ENCODE results near the gene P2RY13. TPM values are rescaled to one million over a fixed set of nuclear protein-coding genes. Genes with fewer than 3 reads are reported as not detected.

Gene P2RY13
- total RNA-seq, 1 donor from 2014 or later = not detected

GRCh38 chr3:151312972-151313371, 16.4 kb downstream of the P2RY13 start:
- no peaks in the 10 kb centered on the region for H3K4me1 Mint-ChIP-seq
- no peak for DNase-seq (ENCODE audit: low read depth, low spot score)
- H3K27ac Mint-ChIP-seq (ENCODE audit: unreplicated experiment) = no peak overlapping the region
- TF ChIP-seq, protein P1, sequence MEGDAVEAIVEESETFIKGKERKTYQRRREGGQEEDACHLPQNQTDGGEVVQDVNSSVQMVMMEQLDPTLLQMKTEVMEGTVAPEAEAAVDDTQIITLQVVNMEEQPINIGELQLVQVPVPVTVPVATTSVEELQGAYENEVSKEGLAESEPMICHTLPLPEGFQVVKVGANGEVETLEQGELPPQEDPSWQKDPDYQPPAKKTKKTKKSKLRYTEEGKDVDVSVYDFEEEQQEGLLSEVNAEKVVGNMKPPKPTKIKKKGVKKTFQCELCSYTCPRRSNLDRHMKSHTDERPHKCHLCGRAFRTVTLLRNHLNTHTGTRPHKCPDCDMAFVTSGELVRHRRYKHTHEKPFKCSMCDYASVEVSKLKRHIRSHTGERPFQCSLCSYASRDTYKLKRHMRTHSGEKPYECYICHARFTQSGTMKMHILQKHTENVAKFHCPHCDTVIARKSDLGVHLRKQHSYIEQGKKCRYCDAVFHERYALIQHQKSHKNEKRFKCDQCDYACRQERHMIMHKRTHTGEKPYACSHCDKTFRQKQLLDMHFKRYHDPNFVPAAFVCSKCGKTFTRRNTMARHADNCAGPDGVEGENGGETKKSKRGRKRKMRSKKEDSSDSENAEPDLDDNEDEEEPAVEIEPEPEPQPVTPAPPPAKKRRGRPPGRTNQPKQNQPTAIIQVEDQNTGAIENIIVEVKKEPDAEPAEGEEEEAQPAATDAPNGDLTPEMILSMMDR (conservative IDR thresholded peaks at IDR 0.05) = no peak
- no peaks in the 10 kb centered on the region for H3K27me3 Mint-ChIP-seq (ENCODE audit: low read depth)
- H3K4me3 Mint-ChIP-seq = no peak overlapping the region
- no peaks in the 10 kb centered on the region for H3K36me3 Mint-ChIP-seq (ENCODE audit: low read depth)
- peaks cover 3% of the 10 kb centered on the region for H3K9me3 Mint-ChIP-seq

DNA sequence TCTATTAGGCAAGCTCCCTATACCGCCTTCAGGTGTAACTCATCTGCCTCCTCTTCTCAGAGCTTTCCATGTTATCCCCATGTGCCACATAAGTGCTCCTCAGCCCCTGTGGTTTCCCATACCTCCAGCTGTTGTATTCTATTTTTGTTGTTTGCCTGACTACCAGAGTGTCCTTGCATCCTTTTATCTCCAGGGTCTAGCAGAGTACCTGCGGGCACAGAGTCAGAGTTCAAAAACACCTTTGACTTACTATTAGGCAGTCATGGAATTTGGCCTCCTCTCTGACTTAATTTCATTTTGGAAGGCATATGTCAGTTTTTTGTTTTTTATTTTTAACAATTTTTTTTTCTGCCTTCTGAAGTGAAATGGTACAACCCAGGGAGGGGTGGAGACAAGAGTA, 19.8 kb downstream of the P2RY13 start:
- no peaks in the 10 kb centered on the region for H3K27me3 Mint-ChIP-seq (ENCODE audit: low read depth)
- H3K9me3 Mint-ChIP-seq = no peaks in the 10 kb centered on the region
- TF ChIP-seq, protein P1 (conservative IDR thresholded peaks at IDR 0.05) = no peak
- no peaks in the 10 kb centered on the region for H3K36me3 Mint-ChIP-seq (ENCODE audit: low read depth)
- H3K4me1 Mint-ChIP-seq = no peaks in the 10 kb centered on the region
- no peak overlapping the region for H3K27ac Mint-ChIP-seq (ENCODE audit: unreplicated experiment)
- H3K4me3 Mint-ChIP-seq = no peak overlapping the region
- DNase-seq (ENCODE audit: low read depth, low spot score) = no peak

GRCh38 chr3:151307583-151308488, 21.5 kb downstream of the P2RY13 start:
- no peak overlapping the region for H3K27ac Mint-ChIP-seq (ENCODE audit: unreplicated experiment)

GRCh38 chr3:151307131-151307530, 22.2 kb downstream of the P2RY13 start:
- Mint-ChIP-seq H3K4me3 (no peak overlapping the region), H3K36me3 (ENCODE audit: low read depth) (no peaks in the 10 kb centered on the region), H3K27ac (ENCODE audit: unreplicated experiment) (no peak overlapping the region), H3K27me3 (ENCODE audit: low read depth) (no peaks in the 10 kb centered on the region), H3K9me3 (peaks cover 6% of the 10 kb centered on the region), H3K4me1 (peaks cover 15% of the 10 kb centered on the region)
- DNase-seq (ENCODE audit: low read depth, low spot score) = no peak
- TF ChIP-seq, protein P1 (conservative IDR thresholded peaks at IDR 0.05) = no peak

More at GRCh38 chr3:151307583-151308488, 21.5 kb downstream of the P2RY13 start:
- H3K36me3 Mint-ChIP-seq (ENCODE audit: low read depth) = no peaks in the 10 kb centered on the region
- no peak overlapping the region for H3K4me3 Mint-ChIP-seq
- DNase-seq (ENCODE audit: low read depth, low spot score) = no peak
- H3K27me3 Mint-ChIP-seq (ENCODE audit: low read depth) = no peaks in the 10 kb centered on the region
- peaks cover 3% of the 10 kb centered on the region for H3K9me3 Mint-ChIP-seq
- TF ChIP-seq, protein P1 (conservative IDR thresholded peaks at IDR 0.05) = no peak
- H3K4me1 Mint-ChIP-seq = peaks cover 13% of the 10 kb centered on the region

DNA sequence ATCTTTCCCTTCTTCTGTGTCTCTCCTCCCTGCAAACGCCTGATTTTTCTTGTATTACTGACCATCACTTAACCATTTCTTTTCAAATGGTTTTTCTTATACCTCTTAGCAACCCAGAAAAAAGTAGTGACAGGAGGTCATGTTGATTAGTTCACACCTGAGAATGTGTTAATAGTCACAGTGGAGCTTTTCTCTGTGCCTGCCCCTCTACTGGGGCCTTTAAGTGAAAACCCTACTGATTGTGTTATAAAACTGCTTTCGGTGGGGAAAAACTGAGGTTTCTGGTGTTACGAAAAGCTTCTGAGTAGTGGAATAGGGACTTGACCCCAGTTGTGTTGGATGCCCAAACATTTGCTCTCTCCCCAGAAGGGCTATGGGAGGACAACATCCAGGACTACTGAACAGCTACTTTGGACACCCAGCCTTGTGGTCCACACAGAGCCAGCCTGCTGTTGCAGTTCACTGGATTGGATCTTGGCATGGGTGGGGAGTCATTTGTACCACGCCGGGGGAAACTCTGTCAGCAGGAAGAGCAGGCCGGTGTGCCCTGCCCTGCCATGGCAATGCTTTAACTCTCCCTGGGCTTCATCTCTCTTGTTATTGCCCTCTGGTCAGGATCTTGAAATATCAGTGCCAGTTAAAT, 23.1 kb downstream of the P2RY13 start:
- DNase-seq (ENCODE audit: low read depth, low spot score) = no peak
- no peaks in the 10 kb centered on the region for H3K36me3 Mint-ChIP-seq (ENCODE audit: low read depth)
- H3K27ac Mint-ChIP-seq (ENCODE audit: unreplicated experiment) = no peak overlapping the region
- TF ChIP-seq, protein P1 (conservative IDR thresholded peaks at IDR 0.05) = no peak
- peaks cover 6% of the 10 kb centered on the region for H3K9me3 Mint-ChIP-seq
- no peak overlapping the region for H3K4me3 Mint-ChIP-seq
- H3K4me1 Mint-ChIP-seq = peaks cover 15% of the 10 kb centered on the region
- no peaks in the 10 kb centered on the region for H3K27me3 Mint-ChIP-seq (ENCODE audit: low read depth)
